Measurements from ENCODE around the gene RSRC2. TPM values are rescaled to one million over a fixed set of nuclear protein-coding genes. Genes with fewer than 3 reads are reported as not detected.

Gene RSRC2
- total RNA-seq, 1 experiment from 2014 or later, result 106 TPM

- CTCF ChIA-PET, result no interaction called here
- POLR2A ChIA-PET (ENCODE audit: low non-redundant PET), result no interaction called here
- intact Hi-C loops (cut with micrococcal nuclease; ENCODE audit: unreplicated experiment), result loop anchor here (2.0 kb wide), 1 partner anchor 15 kb away; no protein-coding TSS in a partner anchor
Measured at GRCh38 chr12:122503783-122504590, 22.7 kb downstream of the RSRC2 start.

GRCh38 chr12:122503147-122503751 is 23.5 kb downstream of the RSRC2 start:
- POLR2A ChIA-PET (ENCODE audit: low non-redundant PET), result no interaction called here
- no peak for TF ChIP-seq CTCF (conservative IDR thresholded peaks at IDR 0.05; ENCODE audit: low read depth, low read length)
- no peak for TF ChIP-seq EZH2 (IDR thresholded peaks at IDR 0.05; ENCODE audit: borderline replicate concordance, low read depth, low read length, poor library complexity, severe bottlenecking)
- peaks cover 22% of the 10 kb centered on the region for H3K4me1 ChIP-seq (ENCODE audit: insufficient read depth, low read length, poor library complexity, severe bottlenecking)
- no peak overlapping the region for H3K27ac ChIP-seq (ENCODE audit: low read depth, low read length, poor library complexity, severe bottlenecking)
- intact Hi-C loops (cut with micrococcal nuclease; ENCODE audit: unreplicated experiment), result loop anchor here (2.0 kb wide), 1 partner anchor 16 kb away; no protein-coding TSS in a partner anchor
- H3K36me3 ChIP-seq (ENCODE audit: insufficient read depth, low read length, poor library complexity, severe bottlenecking), result peaks cover 54% of the 10 kb centered on the region
- no peaks in the 10 kb centered on the region for H3K9me3 ChIP-seq (ENCODE audit: low read depth, low read length, poor library complexity, severe bottlenecking)
- no peak for DNase-seq (ENCODE audit: low spot score)
- H3K4me3 ChIP-seq (ENCODE audit: low read depth, low read length, poor library complexity, severe bottlenecking), result no peak overlapping the region
- CTCF ChIA-PET, result interaction anchor here (0.6 kb wide), 1 partner anchor 380 kb away, joined by 3 read pairs; no protein-coding TSS in a partner anchor
- no peaks in the 10 kb centered on the region for H3K27me3 ChIP-seq (replicated peaks; ENCODE audit: insufficient read depth, low read depth, low read length, poor library complexity)
- no TSS peak for BruUV-seq (replicated peaks)

More at GRCh38 chr12:122503783-122504590, 22.7 kb downstream of the RSRC2 start:
- no peaks in the 10 kb centered on the region for H3K27me3 ChIP-seq (replicated peaks; ENCODE audit: insufficient read depth, low read depth, low read length, poor library complexity)
- no TSS peak for BruUV-seq (replicated peaks)
- no peaks in the 10 kb centered on the region for H3K9me3 ChIP-seq (ENCODE audit: low read depth, low read length, poor library complexity, severe bottlenecking)
- TF ChIP-seq CTCF (conservative IDR thresholded peaks at IDR 0.05; ENCODE audit: low read depth, low read length), result no peak
- peaks cover 15% of the 10 kb centered on the region for H3K4me1 ChIP-seq (ENCODE audit: insufficient read depth, low read length, poor library complexity, severe bottlenecking)
- no peak for DNase-seq (ENCODE audit: low spot score)
- H3K4me3 ChIP-seq (ENCODE audit: low read depth, low read length, poor library complexity, severe bottlenecking), result no peak overlapping the region
- H3K36me3 ChIP-seq (ENCODE audit: insufficient read depth, low read length, poor library complexity, severe bottlenecking), result peaks cover 61% of the 10 kb centered on the region
- H3K27ac ChIP-seq (ENCODE audit: low read depth, low read length, poor library complexity, severe bottlenecking), result no peak overlapping the region

- Histone ChIP-seq H3K27me3 (replicated peaks; ENCODE audit: insufficient read depth, low read depth, low read length, poor library complexity) (no peaks in the 10 kb centered on the region), H3K4me3 (ENCODE audit: low read depth, low read length, poor library complexity, severe bottlenecking) (peak overlapping the region; percentile 85), H3K9me3 (ENCODE audit: low read depth, low read length, poor library complexity, severe bottlenecking) (no peaks in the 10 kb centered on the region), H3K27ac (ENCODE audit: low read depth, low read length, poor library complexity, severe bottlenecking) (peak overlapping the region; percentile 99), H3K36me3 (ENCODE audit: insufficient read depth, low read length, poor library complexity, severe bottlenecking) (peaks cover 40% of the 10 kb centered on the region), H3K4me1 (ENCODE audit: insufficient read depth, low read length, poor library complexity, severe bottlenecking) (peaks cover 25% of the 10 kb centered on the region)
- TF ChIP-seq CTCF (conservative IDR thresholded peaks at IDR 0.05; ENCODE audit: low read depth, low read length) (no peak), EZH2 (IDR thresholded peaks at IDR 0.05; ENCODE audit: borderline replicate concordance, low read depth, low read length, poor library complexity, severe bottlenecking) (no peak)
- no peak for DNase-seq (ENCODE audit: low spot score)
- TSS peak; percentile 60 for BruUV-seq (replicated peaks)
- ChIA-PET CTCF (no interaction called here), POLR2A (ENCODE audit: low non-redundant PET) (interaction anchor here (0.6 to 1.1 kb wide), 5 partner anchors 12 to 251 kb away, joined by 3 to 10 read pairs (median 5); partner anchors contain the start of genes DENR, KNTC1 and RSRC2)
- intact Hi-C loops (cut with micrococcal nuclease; ENCODE audit: unreplicated experiment), result loop anchor here (2.0 kb wide), 1 partner anchor 25 kb away; the partner anchor contains the start of genes KNTC1 and RSRC2
Measured at GRCh38 chr12:122501489-122501989, 25.2 kb downstream of the RSRC2 start.
